ENCODE results near the gene FOXO3.

FOXO3 gene

GRCh38 chr6:108616973-108617372 lies 56.3 kb downstream of the FOXO3 start:
- Histone ChIP-seq H3K4me2 (peak overlapping the region in 5 of 11 experiments; percentile 26 to 92 (median 66); a peak in 8 of 22 replicates), H3K27ac (no peak overlapping the region; a peak in 1 of 22 replicates), H3K4me1 (peaks cover 18 to 69% (median 43%) of the 10 kb centered on the region in 10 experiments), H3K9me3 (replicated peaks in 1 of 11) (peaks cover 6 to 20% (median 13%) of the 10 kb centered on the region in 11 experiments), H3K9ac (no peak overlapping the region), H4K20me1 (peaks cover 41 to 100% (median 80%) of the 10 kb centered on the region in 11 experiments; a peak in 18 of 22 replicates), H3K36me3 (peaks cover 0 to 31% (median 15%) of the 10 kb centered on the region in 11 experiments; a peak in 14 of 22 replicates), H3K4me3 (no peak overlapping the region), H3K27me3 (no peaks in the 10 kb centered on the region)
- no peak for TF ChIP-seq Cebpa-rat (IDR thresholded peaks at IDR 0.05)

- Histone ChIP-seq H3K9me3 (replicated peaks in 1 of 11) (peaks cover 0 to 9% (median 0%) of the 10 kb centered on the region in 11 experiments; a peak in 3 of 22 replicates), H3K27me3 (no peaks in the 10 kb centered on the region), H3K36me3 (peaks cover 0 to 25% (median 10%) of the 10 kb centered on the region in 11 experiments; a peak in 10 of 22 replicates), H3K4me3 (no peak overlapping the region), H3K9ac (no peak overlapping the region), H4K20me1 (peaks cover 52 to 100% (median 85%) of the 10 kb centered on the region in 11 experiments; a peak in 20 of 22 replicates), H3K27ac (peak overlapping the region in 7 of 11 experiments; percentile 14 to 42 (median 26); a peak in 10 of 22 replicates), H3K4me1 (peaks cover 26 to 86% (median 57%) of the 10 kb centered on the region in 10 experiments), H3K4me2 (peak overlapping the region; percentile 7 to 92 (median 51); a peak in 20 of 22 replicates)
- no peak for TF ChIP-seq Cebpa-rat (IDR thresholded peaks at IDR 0.05)
Observed at GRCh38 chr6:108618623-108619152, 58.0 kb downstream of the FOXO3 start.

GRCh38 chr6:108619431-108620197 lies 58.9 kb downstream of the FOXO3 start:
- peaks cover 0 to 9% (median 0%) of the 10 kb centered on the region in 11 experiments; a peak in 3 of 22 replicates for H3K9me3 ChIP-seq (replicated peaks in 1 of 11)
- H3K27ac ChIP-seq, result peak overlapping the region in 5 of 11 experiments; percentile 2 to 42 (median 32); a peak in 5 of 22 replicates
- H3K4me3 ChIP-seq, result no peak overlapping the region
- no peak for TF ChIP-seq Cebpa-rat (IDR thresholded peaks at IDR 0.05)
- peaks cover 57 to 100% (median 86%) of the 10 kb centered on the region in 11 experiments; a peak in 20 of 22 replicates for H4K20me1 ChIP-seq
- H3K9ac ChIP-seq, result no peak overlapping the region
- peaks cover 0 to 25% (median 10%) of the 10 kb centered on the region in 11 experiments; a peak in 10 of 22 replicates for H3K36me3 ChIP-seq
- H3K27me3 ChIP-seq, result no peaks in the 10 kb centered on the region
- H3K4me1 ChIP-seq, result peaks cover 26 to 95% (median 57%) of the 10 kb centered on the region in 10 experiments
- peak overlapping the region; percentile 7 to 92 (median 51); a peak in 20 of 22 replicates for H3K4me2 ChIP-seq

GRCh38 chr6:108621117-108621516 lies 60.4 kb downstream of the FOXO3 start:
- Histone ChIP-seq H3K4me3 (no peak overlapping the region), H3K36me3 (peaks cover 0 to 27% (median 9%) of the 10 kb centered on the region in 11 experiments; a peak in 9 of 22 replicates), H3K4me1 (peaks cover 26 to 99% (median 55%) of the 10 kb centered on the region in 10 experiments), H3K4me2 (peak overlapping the region in 8 of 11 experiments; percentile 43 to 94 (median 78); a peak in 12 of 22 replicates), H3K27ac (peak overlapping the region in 5 of 11 experiments; percentile 21 to 87 (median 76); a peak in 8 of 22 replicates), H3K9ac (peak overlapping the region in 2 of 11 experiments; percentile 72 to 76; a peak in 3 of 22 replicates), H3K9me3 (replicated peaks in 1 of 11) (peaks cover 0 to 6% (median 0%) of the 10 kb centered on the region in 11 experiments; a peak in 3 of 22 replicates), H4K20me1 (peaks cover 72 to 100% (median 89%) of the 10 kb centered on the region in 11 experiments; a peak in 20 of 22 replicates), H3K27me3 (no peaks in the 10 kb centered on the region)
- no peak for TF ChIP-seq Cebpa-rat (IDR thresholded peaks at IDR 0.05)

- H3K9ac ChIP-seq, result peak overlapping the region in 6 of 11 experiments; percentile 37 to 76 (median 64); a peak in 12 of 22 replicates
- H3K9me3 ChIP-seq (replicated peaks in 1 of 11), result no peaks in the 10 kb centered on the region
- no peak for TF ChIP-seq Cebpa-rat (IDR thresholded peaks at IDR 0.05)
- H3K27me3 ChIP-seq, result no peaks in the 10 kb centered on the region
- peaks cover 26 to 99% (median 45%) of the 10 kb centered on the region in 10 experiments for H3K4me1 ChIP-seq
- peak overlapping the region in 9 of 11 experiments; percentile 21 to 87 (median 74); a peak in 16 of 22 replicates for H3K27ac ChIP-seq
- H4K20me1 ChIP-seq, result peaks cover 78 to 100% (median 96%) of the 10 kb centered on the region in 11 experiments; a peak in 20 of 22 replicates
- peak overlapping the region; percentile 23 to 94 (median 53) for H3K4me2 ChIP-seq
- H3K36me3 ChIP-seq, result peaks cover 0 to 18% (median 5%) of the 10 kb centered on the region in 11 experiments; a peak in 7 of 22 replicates
- H3K4me3 ChIP-seq, result peak overlapping the region in 3 of 10 experiments; percentile 3 to 31 (median 29); a peak in 4 of 20 replicates
Observed at GRCh38 chr6:108622641-108623298, 62.1 kb downstream of the FOXO3 start.

GRCh38 chr6:108623995-108624394 lies 63.3 kb downstream of the FOXO3 start:
- Histone ChIP-seq H3K9ac (0 out of 22 replicates have a peak overlapping the region, but pooled peaks of 1 of the 11 experiments have one; percentile 76), H3K4me3 (no peak overlapping the region), H3K27ac (peak overlapping the region in 1 of 11 experiments; percentile 87; a peak in 2 of 22 replicates), H3K27me3 (no peaks in the 10 kb centered on the region), H3K4me1 (peaks cover 21 to 99% (median 38%) of the 10 kb centered on the region in 10 experiments), H3K4me2 (peak overlapping the region in 3 of 11 experiments; percentile 86 to 94 (median 92); a peak in 4 of 22 replicates), H4K20me1 (peaks cover 77 to 100% (median 96%) of the 10 kb centered on the region in 11 experiments; a peak in 20 of 22 replicates), H3K9me3 (replicated peaks in 1 of 11) (no peaks in the 10 kb centered on the region), H3K36me3 (peaks cover 0 to 15% (median 0%) of the 10 kb centered on the region in 11 experiments; a peak in 4 of 22 replicates)
- no peak for TF ChIP-seq Cebpa-rat (IDR thresholded peaks at IDR 0.05)

GRCh38 chr6:108625581-108625980 lies 64.9 kb downstream of the FOXO3 start:
- Histone ChIP-seq H3K4me2 (no peak overlapping the region; a peak in 1 of 22 replicates), H4K20me1 (peaks cover 89 to 100% (median 98%) of the 10 kb centered on the region in 11 experiments; a peak in 21 of 22 replicates), H3K27ac (no peak overlapping the region), H3K36me3 (peaks cover 0 to 12% (median 0%) of the 10 kb centered on the region in 11 experiments; a peak in 4 of 22 replicates), H3K4me3 (no peak overlapping the region), H3K9me3 (replicated peaks in 1 of 11) (no peaks in the 10 kb centered on the region), H3K27me3 (no peaks in the 10 kb centered on the region), H3K4me1 (peaks cover 13 to 99% (median 37%) of the 10 kb centered on the region in 10 experiments), H3K9ac (no peak overlapping the region)
- no peak for TF ChIP-seq Cebpa-rat (IDR thresholded peaks at IDR 0.05)

- H3K4me1 ChIP-seq, result peaks cover 9 to 99% (median 26%) of the 10 kb centered on the region in 10 experiments
- no peak for TF ChIP-seq Cebpa-rat (IDR thresholded peaks at IDR 0.05)
Observed at GRCh38 chr6:108626777-108627176, 66.1 kb downstream of the FOXO3 start.

More at GRCh38 chr6:108626777-108627176, 66.1 kb downstream of the FOXO3 start:
- Histone ChIP-seq H3K27me3 (no peaks in the 10 kb centered on the region), H4K20me1 (peaks cover 96 to 100% (median 99%) of the 10 kb centered on the region in 11 experiments; a peak in 21 of 22 replicates), H3K4me2 (peak overlapping the region in 2 of 11 experiments; percentile 49 to 56; a peak in 4 of 22 replicates), H3K9me3 (replicated peaks in 1 of 11) (no peaks in the 10 kb centered on the region), H3K4me3 (no peak overlapping the region), H3K27ac (no peak overlapping the region; a peak in 1 of 22 replicates), H3K36me3 (peaks cover 0 to 17% (median 0%) of the 10 kb centered on the region in 11 experiments; a peak in 4 of 22 replicates), H3K9ac (no peak overlapping the region)

Data from BLaER1 treated with 17β-estradiol and CSF1 and Interleukin-3, amounts not matched to agents 10 nM and 100 nM (cell line).